Raji (cell line): Measurements from ENCODE around the gene GLYR1.

Experiments
- POLR2A ChIP-seq: IDR thresholded peaks from 2 replicates; pipeline ENCODE4 v1.6.1; 2011; ENCODE audit warnings: low read depth, low read length, control low read depth; ENCODE audit not compliant: insufficient read depth

The GLYR1 gene

DNA sequence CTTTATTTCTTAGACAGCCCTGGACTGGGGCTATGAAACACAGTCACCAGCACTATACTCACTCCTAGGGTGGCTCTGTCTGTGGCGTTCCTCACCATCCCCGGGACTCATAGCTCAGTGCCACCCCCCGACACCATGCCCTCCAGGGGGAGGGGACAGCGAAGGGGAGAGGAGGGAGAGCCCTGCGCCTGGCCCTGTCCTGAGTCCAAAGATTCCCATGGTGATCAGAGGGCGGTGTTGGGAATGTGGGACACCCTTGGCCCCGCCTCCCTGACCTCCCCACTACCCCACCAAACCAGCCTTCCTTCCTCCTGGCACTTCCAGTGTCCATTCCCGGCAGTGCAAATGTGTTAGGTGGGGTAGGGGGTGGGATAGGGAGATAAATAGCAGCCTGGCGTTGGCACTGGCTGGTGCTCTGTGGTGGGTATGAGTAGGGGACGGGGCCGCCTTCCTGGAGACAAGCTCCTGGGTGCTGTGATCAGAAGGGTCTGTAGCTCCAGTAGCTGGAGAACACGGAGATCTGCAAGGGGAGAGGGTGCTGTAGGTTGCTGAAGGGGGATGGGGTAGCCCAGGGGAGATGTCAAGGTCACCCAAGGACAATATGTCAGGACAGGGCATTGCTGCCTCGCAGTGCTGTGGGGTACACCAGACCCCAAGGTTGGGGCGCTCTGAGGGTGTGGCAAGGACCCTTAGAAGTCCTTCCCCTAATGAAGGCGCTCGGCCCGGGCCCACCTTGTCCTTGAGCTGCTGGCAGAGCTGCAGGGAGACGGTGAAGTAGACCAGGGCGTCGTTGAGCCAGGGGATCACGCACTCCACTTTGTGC lies 49.9 kb downstream of the GLYR1 start:
- TF ChIP-seq POLR2A, result no peak

GRCh38 chr16:4795828-4796572 lies 51.1 kb downstream of the GLYR1 start:
- TF ChIP-seq POLR2A, result no peak

GRCh38 chr16:4795181-4795827 lies 51.8 kb downstream of the GLYR1 start, which contains the start of gene SMIM22:
Gene SMIM22 (plus strand): TSS chr16:4795369. CDS start chr16:4795735, 366 bp downstream.
- no peak for TF ChIP-seq POLR2A

GRCh38 chr16:4792951-4793513 lies 54.1 kb downstream of the GLYR1 start:
- TF ChIP-seq POLR2A, result no peak

- TF ChIP-seq POLR2A, result no peak
Observed at GRCh38 chr16:4790871-4791270, 56.2 kb downstream of the GLYR1 start.

DNA sequence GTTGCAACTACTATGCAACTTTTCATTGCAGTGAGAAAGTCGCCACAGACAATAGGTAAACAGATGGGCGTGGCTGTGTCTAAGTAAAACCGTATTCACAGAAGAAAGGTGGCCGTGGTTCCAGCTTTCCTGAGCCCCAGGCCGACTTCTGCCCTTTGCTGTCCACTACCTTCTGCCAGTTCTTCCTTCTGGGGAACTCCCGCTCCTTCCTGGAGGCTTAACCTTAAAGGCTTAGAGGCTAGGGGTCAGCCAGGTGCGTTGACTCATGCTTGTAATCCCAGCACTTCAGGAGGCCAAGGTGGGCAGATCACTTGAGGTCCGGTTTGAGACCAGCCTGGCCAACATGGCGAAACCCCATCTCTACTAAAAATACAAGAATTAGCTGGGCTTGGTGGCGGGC lies 56.8 kb downstream of the GLYR1 start:
- no peak for TF ChIP-seq POLR2A

- TF ChIP-seq POLR2A, result no peak
Observed at GRCh38 chr16:4788910-4789309, 58.2 kb downstream of the GLYR1 start.

GRCh38 chr16:4788489-4788889 lies 58.6 kb downstream of the GLYR1 start:
- no peak for TF ChIP-seq POLR2A

DNA sequence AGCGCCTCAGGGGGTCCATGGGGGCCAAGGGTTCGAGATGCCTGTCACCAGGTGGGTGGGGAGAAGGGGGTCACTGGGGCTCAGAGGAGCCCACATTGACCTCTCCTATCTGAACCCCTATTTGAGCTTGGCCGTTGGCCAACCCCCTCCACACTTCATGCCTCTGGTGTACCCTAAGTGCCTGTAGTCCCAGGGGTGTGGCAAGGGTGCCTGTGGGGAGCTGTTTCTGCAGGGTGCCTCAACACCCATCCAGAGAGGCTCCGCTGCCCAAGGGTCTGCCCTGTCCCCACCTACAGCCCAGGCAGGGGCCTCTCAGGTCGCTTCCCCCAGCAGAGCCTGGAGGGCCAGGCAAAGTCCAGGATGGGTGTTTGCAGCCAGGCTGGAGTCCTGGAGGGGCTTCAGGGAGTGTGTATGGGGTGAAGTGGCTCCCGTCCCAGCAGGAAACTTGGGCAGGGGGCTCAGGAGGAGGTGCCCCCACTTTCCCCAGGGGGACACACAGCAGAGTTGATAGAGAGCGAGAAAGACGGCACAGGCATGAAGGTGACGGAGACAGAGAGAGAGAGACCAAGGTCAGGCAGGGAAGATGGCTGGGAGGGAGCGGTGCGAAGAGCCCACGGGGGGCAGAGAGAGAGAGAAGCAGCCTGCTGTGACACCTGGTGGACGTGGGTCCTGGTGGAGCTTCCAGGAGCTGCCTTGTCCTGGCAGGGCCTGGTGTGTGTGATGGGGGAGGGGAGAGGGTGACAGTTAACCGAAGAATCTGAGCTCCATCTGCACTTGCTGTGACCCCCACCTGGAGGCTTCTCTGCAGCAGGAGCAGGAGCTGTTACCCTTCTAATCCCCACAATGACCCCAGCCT lies 59.2 kb downstream of the GLYR1 start, which contains the start of gene SEPTIN12:
Gene SEPTIN12 (minus strand): TSS at position 719 of the 856 bp plus-strand sequence. CDS start 700 bp downstream, at position 19.
- TF ChIP-seq POLR2A, result no peak

GRCh38 chr16:4787068-4787467 lies 60.0 kb downstream of the GLYR1 start:
- TF ChIP-seq POLR2A, result no peak

DNA sequence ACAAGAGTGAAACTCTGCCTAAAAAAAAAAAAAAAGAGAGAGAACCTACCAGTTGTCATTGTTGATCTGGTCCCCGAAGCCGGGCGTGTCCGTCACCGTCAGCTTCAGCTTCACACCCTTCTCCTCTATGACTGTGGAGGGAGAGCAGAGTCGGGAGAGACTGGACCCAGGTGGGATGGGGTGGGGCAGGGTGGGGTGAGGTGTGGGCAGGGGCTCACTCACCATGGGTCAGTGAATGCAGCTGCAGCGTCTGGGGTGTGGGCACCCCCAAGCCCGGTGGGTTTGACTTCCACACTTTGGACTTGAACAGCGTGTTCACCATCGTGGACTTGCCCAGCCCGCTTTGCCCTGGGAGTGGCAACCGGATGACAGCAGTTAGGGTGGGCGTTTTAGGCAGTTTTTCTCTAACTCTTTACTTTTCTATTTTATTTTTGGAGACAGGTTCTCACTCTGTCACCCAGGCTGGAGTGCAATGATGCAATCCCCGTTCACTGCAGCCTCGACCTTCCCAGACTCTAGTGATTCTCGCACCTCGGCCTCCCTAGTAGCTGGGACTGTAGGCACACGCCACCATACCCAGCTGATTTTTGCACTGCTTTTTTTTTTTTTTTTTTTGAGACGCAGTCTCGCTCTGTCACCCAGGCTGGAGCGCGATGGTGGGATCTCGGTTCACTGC lies 61.2 kb downstream of the GLYR1 start:
- no peak for TF ChIP-seq POLR2A

DNA sequence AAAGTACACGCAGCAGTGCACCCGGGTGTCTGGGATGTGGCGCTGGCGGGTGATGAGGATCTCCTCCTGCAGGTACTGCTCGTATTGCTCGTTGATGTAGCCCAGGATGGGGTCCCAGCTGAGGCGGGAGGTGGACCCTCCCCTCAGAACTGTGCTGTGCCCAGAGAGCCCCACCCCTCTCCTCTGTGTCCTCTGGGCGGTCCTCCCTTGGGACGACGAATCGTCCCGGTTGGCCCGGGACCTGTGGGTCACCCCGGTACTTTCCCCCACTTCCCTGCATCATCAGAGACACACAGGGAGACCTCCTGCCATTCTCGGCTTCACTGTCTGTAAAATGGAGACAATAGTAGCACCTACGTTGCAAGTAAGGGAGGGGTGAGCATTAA lies 63.1 kb downstream of the GLYR1 start:
- no peak for TF ChIP-seq POLR2A

DNA sequence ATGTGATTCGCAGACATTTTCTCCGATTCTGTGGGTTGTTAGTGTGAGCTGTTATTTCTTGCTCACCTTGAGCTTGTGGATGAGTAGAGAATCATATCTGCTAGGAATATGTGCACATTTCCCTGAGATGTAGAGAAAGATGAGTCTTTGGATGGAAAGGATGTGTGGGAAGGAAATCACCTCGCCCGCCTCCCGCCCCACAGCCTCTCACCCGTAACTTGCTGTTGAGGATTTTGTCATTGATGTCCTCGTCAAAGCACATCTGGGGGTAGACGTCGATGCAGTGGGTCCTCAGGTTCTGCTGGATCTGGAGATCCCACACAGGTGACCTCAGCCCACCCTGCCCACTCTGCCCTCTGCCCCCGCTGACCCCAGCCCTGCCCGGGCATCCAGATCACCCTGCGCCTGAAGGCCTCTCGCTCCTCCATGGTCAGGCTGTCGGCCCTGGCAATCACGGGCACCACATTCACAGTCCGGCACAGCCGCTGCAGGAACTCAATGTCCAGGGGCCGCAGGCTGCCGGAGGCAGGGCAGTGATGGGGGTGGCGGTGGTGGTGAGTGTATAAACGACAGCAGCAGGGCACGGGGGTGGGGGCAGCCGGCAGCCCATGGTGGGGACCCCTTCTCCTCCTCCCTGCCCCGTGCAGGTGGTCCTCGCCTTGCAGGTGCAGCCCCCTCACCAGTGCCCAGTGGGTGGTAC lies 63.7 kb downstream of the GLYR1 start:
- TF ChIP-seq POLR2A, result no peak
